Measurements from ENCODE around the gene CADPS. TPM values are rescaled to one million over a fixed set of nuclear protein-coding genes. Genes with fewer than 3 reads are reported as not detected.

The CADPS gene
- total and polyA plus RNA-seq, 2 of the 4 experiments (the other 2 are of a cell fraction): not detected

GRCh38 chr3:62873451-62873760 lies 1.8 kb downstream of the CADPS start:
- H3K4ac ChIP-seq (ENCODE audit: low read depth, low read length): no peak overlapping the region
- dilution Hi-C loops (cut with HindIII; ENCODE audit: low sequenced_read_pairs, unreplicated experiment) (no loop called here), intact Hi-C loops (cut with micrococcal nuclease) (no loop called here), in situ Hi-C loops (cut with MboI; ENCODE audit: low sequenced_read_pairs) (no loop called here)
- TF ChIP-seq BHLHE40 (IDR thresholded peaks at IDR 0.05; ENCODE audit: low read depth, low read length) (no peak), RAD21 (IDR thresholded peaks at IDR 0.05; ENCODE audit: low read length) (no peak), MXI1 (IDR thresholded peaks at IDR 0.05; ENCODE audit: borderline replicate concordance, low read depth, low read length) (no peak), CHD1 (IDR thresholded peaks at IDR 0.05; ENCODE audit: low read depth, low read length) (no peak), CTCF (conservative IDR thresholded peaks at IDR 0.05; ENCODE audit: low read depth, low read length) (no peak), NFE2L2 (IDR thresholded peaks at IDR 0.05; ENCODE audit: low read depth, low read length) (no peak), RCOR1 (IDR thresholded peaks at IDR 0.05; ENCODE audit: insufficient replicate concordance, low read length) (no peak), USF2 (IDR thresholded peaks at IDR 0.05; ENCODE audit: low read depth, low read length) (no peak), SMC3 (IDR thresholded peaks at IDR 0.05; ENCODE audit: low read depth, low read length) (no peak), RFX5 (IDR thresholded peaks at IDR 0.05; ENCODE audit: low read depth, low read length) (no peak), MAZ (IDR thresholded peaks at IDR 0.05; ENCODE audit: borderline replicate concordance, low read depth, low read length) (no peak), FOS (IDR thresholded peaks at IDR 0.05; ENCODE audit: low read depth, low read length) (no peak)
- H3K4me1 ChIP-seq (ENCODE audit: control insufficient read depth, insufficient read depth, low read length): no peaks in the 10 kb centered on the region
- H4K5ac ChIP-seq (ENCODE audit: low read depth, low read length): no peak overlapping the region
- H2AK5ac ChIP-seq (ENCODE audit: low read depth, low read length): no peak overlapping the region
- no peak overlapping the region for H2BK120ac ChIP-seq (ENCODE audit: low read depth, low read length)
- WGBS, 2 experiments (ENCODE audit: extremely low coverage in 2 of 2, insufficient read length in 1 of 2): 0% methylated on average over 1 of the region's 4 CpGs; no CpG with 5 or more reads in 1 of the 2 experiments
- H3K23ac ChIP-seq (ENCODE audit: low read depth, low read length): no peak overlapping the region
- no peaks in the 10 kb centered on the region for H4K20me1 ChIP-seq (ENCODE audit: insufficient read depth, low read length)
- H4K8ac ChIP-seq (ENCODE audit: low read depth in 2 of 2, low read length in 2 of 2): no peak overlapping the region
- no peak overlapping the region for H4K91ac ChIP-seq (ENCODE audit: insufficient read depth, low read depth, low read length)
- H3K36me3 ChIP-seq (ENCODE audit: control insufficient read depth, insufficient read depth, low read length): no peaks in the 10 kb centered on the region
- no peaks in the 10 kb centered on the region for H3K9me1 ChIP-seq (ENCODE audit: insufficient read depth, low read length)
- H2BK15ac ChIP-seq (ENCODE audit: low read depth, low read length): no peak overlapping the region
- H3K56ac ChIP-seq (ENCODE audit: extremely low read depth, insufficient read depth, low read length): no peak overlapping the region
- no peaks in the 10 kb centered on the region for H3K79me1 ChIP-seq (ENCODE audit: low read depth in 1 of 2, low read length in 2 of 2)
- BruUV-seq (replicated peaks): no TSS peak
- H3K27ac ChIP-seq (ENCODE audit: insufficient read depth, low read length): no peak overlapping the region
- H3K18ac ChIP-seq (ENCODE audit: low read depth, low read length): no peak overlapping the region
- H2AK9ac ChIP-seq (replicated peaks; ENCODE audit: low read depth, low read length, poor library complexity): no peak overlapping the region
- H3K9me3 ChIP-seq (ENCODE audit: control insufficient read depth, insufficient read depth, low read length): peaks cover 4% of the 10 kb centered on the region; the same call in 1 of the 2 replicates
- H3K9ac ChIP-seq (ENCODE audit: low read depth, low read length): no peak overlapping the region
- POLR2A ChIA-PET (ENCODE audit: unreplicated experiment): interaction anchor here (0.6 kb wide), 1 partner anchor 135 kb away, joined by 3 read pairs; no protein-coding TSS in a partner anchor
- no peak overlapping the region for H2AFZ ChIP-seq (replicated peaks; ENCODE audit: low read length, poor library complexity)
- no peak overlapping the region for H2BK5ac ChIP-seq (ENCODE audit: low read depth, low read length, poor library complexity, severe bottlenecking)
- no peak overlapping the region for H3K4me2 ChIP-seq (ENCODE audit: low read depth, low read length)
- peaks cover 11% of the 10 kb centered on the region for H3K27me3 ChIP-seq (ENCODE audit: control insufficient read depth, insufficient read depth, low read length)
- H2BK20ac ChIP-seq (ENCODE audit: low read depth, low read length): no peak overlapping the region
- DNase-seq (no peak), ATAC-seq (ENCODE audit: low read depth) (no peak)
- H3K14ac ChIP-seq (replicated peaks; ENCODE audit: low read depth, low read length): no peak overlapping the region
- no peak overlapping the region for H3K4me3 ChIP-seq (ENCODE audit: insufficient read depth, low read depth, low read length)
- CTCF ChIA-PET: interaction anchor here (0.7 kb wide), 1 partner anchor 10 kb away, joined by 4 read pairs; no protein-coding TSS in a partner anchor
